ENCODE results near the gene TBC1D16.

TBC1D16 gene

GRCh38 chr17:80035687-80035936, at the start of gene TBC1D16:
TBC1D16 (minus strand) TSS chr17:80035872; CDS start chr17:80013547, 22,325 bp downstream.
- in situ Hi-C loops (cut with HindIII; ENCODE audit: low sequenced_read_pairs), result no loop called here

- in situ Hi-C loops (cut with HindIII; ENCODE audit: low sequenced_read_pairs), result no loop called here
Observed at GRCh38 chr17:80084773-80085172, 49.1 kb upstream of the TBC1D16 start.

GRCh38 chr17:80083136-80083661, 47.5 kb upstream of the TBC1D16 start:
- in situ Hi-C loops (cut with HindIII; ENCODE audit: low sequenced_read_pairs), result no loop called here

- in situ Hi-C loops (cut with HindIII; ENCODE audit: low sequenced_read_pairs), result no loop called here
Observed at GRCh38 chr17:80082403-80083135, 46.9 kb upstream of the TBC1D16 start.

- in situ Hi-C loops (cut with HindIII; ENCODE audit: low sequenced_read_pairs), result no loop called here
Observed at GRCh38 chr17:80081596-80081995, 45.9 kb upstream of the TBC1D16 start.

GRCh38 chr17:80080081-80080480, 44.4 kb upstream of the TBC1D16 start:
- in situ Hi-C loops (cut with HindIII; ENCODE audit: low sequenced_read_pairs), result no loop called here

- in situ Hi-C loops (cut with HindIII; ENCODE audit: low sequenced_read_pairs), result no loop called here
Observed at GRCh38 chr17:80072410-80072809, 36.7 kb upstream of the TBC1D16 start.

- in situ Hi-C loops (cut with HindIII; ENCODE audit: low sequenced_read_pairs), result no loop called here
Observed at GRCh38 chr17:80071116-80071841, 35.6 kb upstream of the TBC1D16 start.

- in situ Hi-C loops (cut with HindIII; ENCODE audit: low sequenced_read_pairs), result no loop called here
Observed at GRCh38 chr17:80070375-80071115, 34.9 kb upstream of the TBC1D16 start.

- in situ Hi-C loops (cut with HindIII; ENCODE audit: low sequenced_read_pairs), result loop anchor here (5.0 kb wide), 1 partner anchor 59 kb away; no protein-coding TSS in a partner anchor
Observed at GRCh38 chr17:80068301-80069222, 32.9 kb upstream of the TBC1D16 start.

GRCh38 chr17:80067393-80067986, 31.8 kb upstream of the TBC1D16 start:
- in situ Hi-C loops (cut with HindIII; ENCODE audit: low sequenced_read_pairs), result loop anchor here (5.0 kb wide), 1 partner anchor 60 kb away; no protein-coding TSS in a partner anchor

- in situ Hi-C loops (cut with HindIII; ENCODE audit: low sequenced_read_pairs), result loop anchor here (5.0 kb wide), 1 partner anchor 62 kb away; no protein-coding TSS in a partner anchor
Observed at GRCh38 chr17:80065478-80066170, 30.0 kb upstream of the TBC1D16 start.

- in situ Hi-C loops (cut with HindIII; ENCODE audit: low sequenced_read_pairs), result loop anchor here (5.0 kb wide), 1 partner anchor 63 kb away; no protein-coding TSS in a partner anchor
Observed at GRCh38 chr17:80064696-80065095, 29.0 kb upstream of the TBC1D16 start.

- in situ Hi-C loops (cut with HindIII; ENCODE audit: low sequenced_read_pairs), result no loop called here
Observed at GRCh38 chr17:80063830-80064585, 28.3 kb upstream of the TBC1D16 start.

GRCh38 chr17:80061421-80061820, 25.7 kb upstream of the TBC1D16 start:
- in situ Hi-C loops (cut with HindIII; ENCODE audit: low sequenced_read_pairs), result no loop called here

- in situ Hi-C loops (cut with HindIII; ENCODE audit: low sequenced_read_pairs), result no loop called here
Observed at GRCh38 chr17:80060644-80061043, 25.0 kb upstream of the TBC1D16 start.

GRCh38 chr17:80058311-80058955, 22.8 kb upstream of the TBC1D16 start:
- in situ Hi-C loops (cut with HindIII; ENCODE audit: low sequenced_read_pairs), result no loop called here

- in situ Hi-C loops (cut with HindIII; ENCODE audit: low sequenced_read_pairs), result no loop called here
Observed at GRCh38 chr17:80055597-80055996, 19.9 kb upstream of the TBC1D16 start.

Data from endothelial cell of hepatic sinusoid (primary cell).